HG02571 (cell line): ENCODE measurements around the gene PSMF1.

ENCODE experiments used
- ATAC-seq: cut with Tn5 transposase; IDR thresholded peaks from one replicate; pipeline ENCODE4 v1.9.1; 2021; ENCODE audit warnings: mild to moderate bottlenecking, moderate library complexity; ENCODE audit not compliant: unreplicated experiment

PSMF1 gene

DNA sequence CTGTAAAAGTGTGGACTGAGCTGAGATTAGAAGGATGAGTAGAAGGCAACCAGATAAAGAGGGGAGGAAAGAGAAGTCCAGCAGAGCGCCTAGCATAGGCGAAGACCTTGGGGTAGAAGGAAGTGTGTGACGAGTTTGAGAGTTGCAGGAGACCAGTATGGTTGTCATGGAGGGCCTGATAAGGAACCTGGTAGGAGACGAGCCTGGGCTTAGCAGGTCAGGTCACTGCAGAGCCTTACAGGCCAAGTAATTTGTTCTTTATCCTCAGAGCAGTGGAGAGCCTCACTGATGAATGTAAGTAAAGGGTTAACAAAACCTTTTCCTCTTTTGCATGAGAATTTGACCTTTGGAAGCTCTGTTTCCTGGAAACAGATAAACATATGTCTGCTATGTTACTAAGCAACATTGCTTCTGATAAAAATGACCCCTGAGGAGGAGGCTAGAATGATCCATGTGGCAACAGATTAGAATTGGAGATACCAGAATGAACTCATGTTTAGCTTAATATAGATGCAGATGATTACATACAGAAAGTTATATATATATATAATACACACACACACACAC lies 69.3 kb downstream of the PSMF1 start:
- ATAC-seq, result no peak

DNA sequence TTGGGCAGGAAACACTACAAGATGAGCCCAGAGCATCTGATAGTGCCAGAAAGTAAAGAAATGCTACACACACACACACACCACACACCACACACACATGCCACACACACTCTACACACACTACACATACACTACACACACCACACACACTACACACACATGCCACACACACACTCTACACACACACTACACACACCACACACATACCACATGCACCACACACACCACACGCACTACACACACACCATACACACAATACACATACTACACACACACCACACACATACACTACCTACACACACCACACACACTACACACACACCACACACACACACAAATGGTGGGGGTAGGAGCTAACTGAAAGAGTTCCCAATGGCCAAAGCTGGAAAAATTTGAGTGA lies 69.9 kb downstream of the PSMF1 start:
- no peak for ATAC-seq

DNA sequence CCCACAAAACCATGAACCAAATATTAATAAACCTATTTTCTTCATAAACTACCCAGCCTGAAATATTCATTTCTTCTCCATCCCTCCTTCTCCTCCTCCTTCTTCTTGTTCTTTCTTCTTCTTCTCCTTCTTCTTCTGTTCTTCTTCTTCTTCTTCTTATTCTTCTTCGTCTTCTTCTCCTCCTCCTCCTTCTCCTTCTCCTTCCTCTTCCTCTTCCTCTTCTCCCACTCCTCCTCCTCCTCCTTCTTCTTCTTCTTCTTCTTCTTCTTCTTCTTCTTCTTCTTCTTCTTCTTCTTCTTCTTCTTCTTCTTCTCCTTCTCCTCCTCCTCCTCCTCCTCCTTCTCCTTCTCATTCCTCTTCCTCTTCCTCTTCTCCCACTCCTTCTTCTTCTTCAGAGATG lies 71.4 kb downstream of the PSMF1 start:
- no peak for ATAC-seq

DNA sequence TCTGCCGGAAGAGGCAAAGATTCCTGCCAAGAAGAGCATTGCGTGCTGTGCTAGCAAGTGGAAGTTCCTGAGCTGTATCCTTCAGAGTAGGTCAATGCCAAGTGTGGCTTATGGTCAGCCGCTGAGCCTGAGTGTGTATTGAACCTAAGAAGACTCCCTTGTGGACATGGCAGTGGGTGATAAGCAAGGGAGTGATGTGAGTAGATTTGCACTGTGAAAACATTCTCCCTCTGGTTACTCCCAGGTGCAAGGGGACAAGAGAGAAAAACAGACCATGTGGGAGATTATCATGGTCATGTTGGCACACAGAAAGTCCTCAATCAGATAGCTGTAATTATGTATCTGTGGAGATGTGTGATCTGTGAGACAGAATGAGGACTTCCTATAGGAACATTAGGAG lies 72.4 kb downstream of the PSMF1 start:
- ATAC-seq, result no peak

DNA sequence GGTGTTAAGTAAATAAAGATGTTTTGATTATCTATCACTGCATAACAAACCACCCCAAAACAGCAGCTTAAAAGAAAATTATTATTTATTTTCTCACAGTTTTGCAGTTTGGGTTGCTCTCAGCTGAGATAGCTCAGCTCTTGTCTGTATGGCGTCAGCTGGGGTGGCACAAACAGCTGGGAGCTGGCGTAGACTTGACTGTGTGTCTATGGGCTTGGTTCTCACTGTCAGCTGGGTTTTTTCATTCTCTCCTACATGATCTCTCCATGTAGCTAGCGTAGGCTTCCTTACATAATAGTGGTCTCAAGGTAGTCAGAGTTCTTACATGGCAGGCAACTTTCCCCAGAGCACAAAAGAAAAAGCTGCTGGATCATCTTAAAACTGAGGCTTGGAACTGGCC lies 72.9 kb downstream of the PSMF1 start:
- ATAC-seq, result no peak

DNA sequence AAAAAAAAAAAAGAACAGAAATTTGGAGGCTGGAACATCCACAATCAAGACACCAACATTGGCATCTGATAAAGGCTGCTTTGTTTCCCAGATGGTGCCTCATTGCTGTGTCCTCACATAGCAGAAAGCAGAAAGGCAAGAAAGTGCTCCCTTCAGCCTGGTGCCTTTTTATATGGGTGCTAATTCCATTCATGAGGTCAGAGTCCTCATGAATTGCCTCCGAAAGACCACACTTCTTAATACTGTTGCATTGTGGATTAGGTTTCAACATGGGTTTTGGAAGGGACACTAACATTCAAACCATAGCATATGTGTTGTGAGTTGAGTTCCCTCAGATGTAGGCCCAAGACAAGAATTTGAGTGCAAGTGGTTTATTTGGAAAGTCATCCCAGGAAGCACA lies 76.8 kb downstream of the PSMF1 start:
- ATAC-seq, result no peak

DNA sequence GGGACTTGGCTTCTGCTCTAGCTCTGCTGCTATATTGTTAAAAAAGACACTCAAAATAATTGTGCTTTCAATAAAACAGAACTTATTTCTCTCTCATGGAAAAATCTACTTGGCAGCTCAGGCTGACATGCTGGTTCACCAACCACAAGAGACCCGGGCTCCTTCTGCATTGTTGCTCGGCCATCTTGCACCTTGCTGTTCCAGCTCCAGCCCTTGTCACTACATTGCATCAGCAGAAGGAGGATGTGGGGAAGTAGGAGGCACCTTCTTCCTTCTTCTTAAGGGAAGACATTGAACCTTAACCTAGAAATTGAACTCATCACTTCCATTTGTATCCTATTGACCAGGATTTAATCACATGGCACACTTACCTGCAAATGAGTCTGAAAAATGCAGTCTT lies 78.2 kb downstream of the PSMF1 start:
- ATAC-seq, result no peak

DNA sequence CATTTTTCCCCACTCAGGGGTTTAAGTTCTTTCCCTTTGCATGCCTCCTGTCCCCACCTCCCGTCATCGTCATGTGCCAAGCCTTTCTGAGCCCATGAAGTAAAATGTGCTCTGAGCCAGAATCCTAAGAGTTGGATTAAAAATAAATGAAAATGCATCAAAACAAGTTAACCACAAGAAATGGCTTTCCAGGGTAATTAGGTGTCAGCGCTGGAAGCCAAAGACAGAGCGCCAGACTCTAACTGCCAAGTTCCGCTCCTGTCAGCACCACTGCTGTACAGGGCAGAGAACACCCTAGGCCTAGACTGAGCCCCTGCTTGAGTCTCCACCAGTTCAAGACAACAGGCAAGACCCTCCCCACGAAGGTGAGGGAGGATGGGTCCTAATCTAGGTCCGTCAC lies 79.4 kb downstream of the PSMF1 start:
- no peak for ATAC-seq

DNA sequence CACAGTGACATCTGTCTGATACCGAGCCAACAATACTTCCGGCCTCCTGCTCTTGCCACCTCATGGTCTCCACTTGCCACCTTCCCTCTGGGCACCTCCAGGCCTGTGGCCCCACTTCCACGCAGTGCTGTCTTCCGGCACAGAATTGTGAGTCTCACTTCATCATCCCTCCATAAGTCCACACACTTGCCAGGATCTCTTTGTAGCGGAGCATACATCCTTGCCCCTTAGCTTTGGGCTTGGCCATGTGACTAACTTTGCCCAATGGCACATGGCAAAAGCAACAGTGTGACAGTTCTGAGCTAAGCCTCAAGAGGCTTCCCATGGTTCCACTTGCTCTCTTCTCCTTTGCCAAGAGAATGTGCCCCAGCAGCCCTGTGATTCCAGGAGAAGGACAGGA lies 80.3 kb downstream of the PSMF1 start:
- ATAC-seq, result no peak

DNA sequence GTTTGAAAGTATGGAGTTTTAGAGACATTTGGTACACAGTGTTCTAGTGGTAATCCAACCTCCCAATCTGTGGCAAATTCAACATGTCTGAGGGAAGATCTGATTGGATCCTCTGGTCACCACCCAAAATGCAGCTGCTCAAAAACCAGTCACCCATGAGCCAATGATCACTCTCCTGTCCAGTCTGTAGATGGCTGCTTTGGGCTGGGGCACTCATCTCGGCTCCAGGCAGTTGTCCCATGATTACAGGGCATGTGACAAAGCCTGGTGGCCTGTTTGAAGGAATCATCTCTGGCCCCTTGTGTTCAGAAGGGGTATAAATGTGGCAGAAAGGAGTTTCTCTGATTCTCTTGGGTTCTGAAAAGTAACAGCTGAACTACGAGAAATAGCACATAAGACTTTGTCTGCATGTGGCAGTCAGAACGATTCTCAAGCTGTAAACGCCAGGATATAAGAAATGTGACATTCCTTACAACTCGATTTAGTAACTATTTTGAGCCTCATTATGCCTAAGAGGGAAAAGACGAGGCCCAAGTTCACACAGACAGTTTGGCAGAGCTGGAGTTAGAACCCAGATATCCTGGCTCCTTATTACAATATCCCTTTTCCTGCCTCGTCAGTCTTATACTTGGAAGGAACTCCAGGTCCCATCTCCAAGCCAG lies 80.9 kb downstream of the PSMF1 start:
- ATAC-seq, result no peak

DNA sequence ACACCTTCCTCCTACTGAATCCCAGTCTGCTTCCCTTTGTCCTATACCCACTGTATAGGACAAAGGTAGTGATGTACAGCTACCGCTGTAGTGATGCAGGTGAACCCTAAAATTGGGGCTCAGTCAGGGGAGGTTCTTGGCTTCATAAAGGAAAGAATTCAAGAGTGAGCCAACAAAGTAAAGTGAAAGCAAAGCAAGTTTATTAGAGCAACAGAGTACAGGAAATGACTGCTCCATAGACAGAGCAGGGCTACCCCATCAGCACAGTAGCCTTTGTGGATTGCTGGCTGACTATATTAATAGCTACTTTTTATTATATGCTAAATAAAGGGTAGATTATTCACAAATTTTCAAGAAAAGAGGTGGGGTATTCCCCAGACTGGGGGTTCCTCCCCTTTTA lies 81.6 kb downstream of the PSMF1 start:
- no peak for ATAC-seq

DNA sequence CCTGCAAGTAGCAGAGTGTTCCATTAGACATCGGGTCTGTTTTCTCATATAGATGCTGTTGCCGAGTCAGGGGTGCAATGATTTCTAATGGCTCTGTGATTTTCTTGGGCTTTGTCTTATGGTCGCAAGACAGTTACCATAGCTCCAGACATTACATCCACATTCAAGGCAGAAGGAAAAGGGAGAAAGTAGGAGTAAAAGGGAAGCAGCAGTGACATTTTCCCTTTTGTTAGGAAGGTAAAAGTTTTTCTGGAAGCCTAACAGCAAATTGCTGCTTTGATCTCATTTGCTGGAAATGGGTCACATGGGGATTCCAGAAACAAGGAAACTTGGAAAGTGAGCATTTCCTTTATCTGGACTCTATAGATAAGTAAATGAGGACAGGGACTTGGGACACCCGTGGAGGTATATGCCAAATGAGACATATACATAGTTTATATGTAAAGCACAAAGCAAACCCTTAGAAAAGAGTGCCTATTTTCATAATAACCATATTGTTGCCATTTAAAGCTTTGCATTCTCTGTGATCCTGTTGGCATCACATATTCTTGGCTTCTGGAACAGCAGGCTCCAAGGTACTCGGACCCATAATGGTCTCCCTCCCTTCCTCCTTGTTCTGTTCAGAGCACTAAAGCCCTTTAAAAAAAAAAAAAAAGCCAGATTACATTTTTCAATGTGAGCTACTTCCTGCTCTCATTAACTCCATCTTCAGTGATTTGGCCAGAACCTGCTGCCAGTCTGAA lies 84.5 kb downstream of the PSMF1 start, which contains the start of gene C20orf202:
Gene C20orf202, plus strand, starts transcription at position 693 of the 743 bp plus-strand sequence. CDS start 132 bp downstream, outside the sequence.
- no peak for ATAC-seq

DNA sequence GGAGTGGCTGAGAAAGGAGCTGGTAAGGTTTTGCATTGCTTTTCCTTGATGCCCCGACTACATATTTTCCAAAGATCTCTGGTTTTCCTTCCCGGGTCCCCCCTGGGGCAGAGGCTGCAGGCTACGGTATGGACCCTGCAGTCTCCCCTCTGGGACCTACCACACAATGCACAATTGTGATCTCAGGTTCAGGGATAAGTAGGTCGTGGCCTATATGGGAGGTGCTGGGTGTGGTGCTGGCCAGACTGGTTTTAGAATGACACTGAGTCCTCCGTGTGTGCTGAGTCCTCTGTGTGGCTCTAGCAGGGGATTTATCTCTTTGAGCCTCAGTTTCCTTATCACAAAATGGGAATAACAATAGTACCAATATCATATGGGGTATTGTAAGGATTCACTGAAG lies 85.2 kb downstream of the PSMF1 start:
- no peak for ATAC-seq

DNA sequence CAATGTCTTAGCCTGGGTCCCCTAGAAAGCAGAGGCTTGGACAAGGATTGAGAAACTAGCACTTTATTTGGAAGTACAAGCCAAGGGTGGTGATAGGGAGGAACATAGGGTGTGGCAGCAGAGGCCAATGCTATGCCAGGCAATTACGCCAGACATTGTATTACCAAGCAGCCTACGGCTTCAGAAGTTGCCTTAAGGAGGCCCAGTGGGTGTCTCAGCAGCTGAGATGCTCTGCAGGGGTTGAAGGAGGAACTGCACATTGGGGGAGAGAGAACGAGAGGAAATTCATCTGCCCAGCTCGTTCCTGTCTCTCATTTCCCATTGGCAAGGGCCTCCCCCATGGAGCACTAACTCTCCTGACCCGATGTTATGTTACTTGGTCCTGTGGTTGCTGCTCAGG lies 85.7 kb downstream of the PSMF1 start:
- ATAC-seq, result no peak

DNA sequence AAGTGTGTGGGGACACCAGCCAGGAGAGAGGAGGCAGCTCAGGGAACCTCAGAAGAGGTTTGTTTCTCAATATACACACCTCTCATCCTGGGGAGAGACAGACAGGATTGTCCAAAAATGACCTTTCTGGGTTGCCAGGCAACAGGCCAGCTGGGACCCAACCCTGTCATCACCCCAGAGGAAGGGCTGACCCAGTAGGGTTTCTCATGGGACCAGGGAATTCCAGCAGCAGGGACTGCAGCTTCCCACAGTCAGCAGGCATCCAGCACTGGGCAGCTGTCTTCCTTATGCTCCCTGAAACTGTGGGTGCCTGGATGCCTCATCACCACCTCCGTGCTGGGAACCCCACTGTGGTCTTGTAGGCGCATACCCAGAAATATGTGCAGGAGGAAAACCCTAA lies 86.2 kb downstream of the PSMF1 start:
- no peak for ATAC-seq

DNA sequence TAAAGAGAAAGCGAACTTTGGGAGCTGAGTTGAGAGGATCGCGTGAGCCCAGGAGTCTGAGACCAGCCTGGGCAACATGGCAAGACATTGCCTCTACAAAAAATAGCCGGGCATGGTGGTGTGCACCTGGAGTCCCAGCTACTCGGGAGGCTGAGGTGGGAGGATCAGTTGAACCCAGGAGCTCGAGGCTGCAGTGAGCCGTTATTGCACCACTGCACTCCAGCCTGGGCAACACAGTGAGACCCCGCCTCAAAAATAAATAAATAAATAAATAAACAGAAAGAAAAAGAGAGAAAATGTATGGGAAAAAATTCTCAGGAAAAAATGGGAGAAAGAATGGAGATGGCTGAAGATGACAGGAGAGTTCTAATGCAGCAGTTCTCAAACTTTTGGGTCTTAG lies 87.4 kb downstream of the PSMF1 start:
- no peak for ATAC-seq

DNA sequence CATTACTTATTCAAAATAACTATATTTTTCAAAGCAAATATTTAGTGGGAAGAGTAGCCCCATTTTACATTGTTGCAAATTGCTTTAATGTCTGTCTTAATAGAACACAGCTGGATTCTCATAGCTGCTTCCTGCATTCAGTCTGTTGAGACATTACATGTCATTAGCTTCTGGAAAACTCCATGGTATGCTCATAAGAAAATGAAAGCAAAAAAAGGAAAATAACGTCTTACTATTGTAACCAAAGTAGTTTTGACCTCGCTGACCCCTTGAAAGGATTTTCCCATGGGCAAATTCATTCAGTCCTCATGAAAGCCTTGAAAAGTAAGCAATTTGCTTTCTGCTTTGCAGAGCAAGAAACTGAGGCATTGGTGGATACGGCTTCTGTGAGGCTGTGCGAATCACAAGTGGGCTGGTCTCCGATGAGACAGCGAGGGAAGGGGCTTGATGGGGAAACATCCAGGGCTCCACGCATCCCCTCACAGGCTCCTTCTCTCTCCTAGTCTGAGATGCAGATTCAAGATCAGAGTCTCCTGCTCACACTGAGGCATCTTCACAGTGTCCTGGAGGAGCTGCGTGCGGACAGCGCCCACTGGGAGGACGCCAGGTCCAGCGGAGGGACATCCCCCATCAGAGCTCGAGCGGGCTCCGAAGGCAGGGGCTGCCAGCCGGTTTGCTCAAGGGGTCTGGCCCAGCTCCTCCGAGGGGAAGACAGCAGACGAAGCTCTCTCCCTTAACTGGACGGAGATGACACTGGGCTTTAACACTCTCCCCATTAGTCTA lies 88.2 kb downstream of the PSMF1 start:
- ATAC-seq, result no peak

DNA sequence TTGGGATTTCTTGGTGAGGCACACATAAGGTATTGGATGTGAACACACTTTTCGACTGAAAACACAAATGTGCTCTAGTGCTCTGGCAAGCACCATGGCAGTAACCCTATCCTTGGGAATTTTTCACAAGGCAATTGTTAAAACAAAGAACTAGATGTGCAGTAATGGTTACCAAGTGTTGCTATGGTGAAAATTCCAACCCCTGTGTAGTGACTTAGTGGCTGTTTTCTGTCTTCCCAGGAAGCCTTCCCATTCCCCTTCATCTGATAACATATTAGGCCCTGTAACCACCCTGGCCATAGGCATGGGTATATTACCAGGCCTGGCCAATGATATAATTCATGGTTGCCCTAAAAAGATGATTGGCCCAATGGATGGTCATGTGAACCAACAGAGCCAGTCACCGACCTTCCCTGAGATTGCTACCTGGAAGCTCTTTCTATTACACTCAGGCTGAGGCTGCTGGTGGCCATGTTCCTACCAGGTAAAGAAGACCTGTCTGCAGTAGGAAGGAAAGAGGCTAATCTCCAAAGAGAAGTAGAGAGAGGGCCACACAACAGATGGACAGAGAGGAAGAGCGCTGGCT lies 89.0 kb downstream of the PSMF1 start:
- no peak for ATAC-seq

DNA sequence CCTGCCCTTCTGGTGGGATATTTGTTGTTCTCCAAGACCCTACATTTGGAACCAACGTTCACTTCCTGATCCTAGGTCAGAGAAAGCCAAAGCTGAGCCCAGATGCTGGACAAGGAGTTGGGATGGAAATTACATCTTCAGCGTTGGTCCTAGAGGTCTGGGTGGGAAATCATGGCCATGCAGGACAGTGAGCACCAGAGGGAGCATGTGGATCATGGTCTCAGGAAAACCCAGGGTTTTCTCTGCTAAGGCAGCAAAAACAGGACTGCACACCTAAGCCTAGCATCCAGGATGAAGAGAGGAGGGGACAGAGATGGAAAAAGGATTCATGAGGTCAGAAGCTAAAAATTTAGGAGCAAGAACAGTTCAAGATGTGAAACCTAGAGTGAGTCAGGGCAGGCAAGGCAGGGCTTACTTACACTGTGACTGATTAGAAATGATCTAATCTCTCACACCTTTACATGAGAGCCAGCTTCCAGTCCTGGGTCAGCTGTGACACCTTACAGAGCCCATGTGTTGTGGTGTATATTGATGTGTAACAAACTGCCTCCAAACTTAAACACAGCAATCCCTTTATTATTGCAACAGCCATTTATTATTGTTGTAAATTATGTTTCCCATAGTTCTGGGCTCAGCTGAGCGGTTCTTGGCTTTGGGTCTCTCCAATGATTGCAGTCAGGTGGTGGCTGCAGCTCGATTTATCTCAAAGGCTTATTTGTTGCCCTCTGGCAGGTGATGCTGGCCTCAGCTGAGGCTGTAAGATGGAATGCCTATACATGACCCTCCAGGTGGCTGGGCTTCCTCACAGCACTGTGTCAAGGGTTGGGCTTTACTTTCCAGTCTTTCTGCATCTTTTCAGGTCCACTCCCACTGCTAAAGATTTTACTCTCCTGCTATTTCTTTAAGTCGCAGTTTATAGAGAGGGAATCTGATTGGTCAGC lies 91.3 kb downstream of the PSMF1 start:
- ATAC-seq, result no peak

DNA sequence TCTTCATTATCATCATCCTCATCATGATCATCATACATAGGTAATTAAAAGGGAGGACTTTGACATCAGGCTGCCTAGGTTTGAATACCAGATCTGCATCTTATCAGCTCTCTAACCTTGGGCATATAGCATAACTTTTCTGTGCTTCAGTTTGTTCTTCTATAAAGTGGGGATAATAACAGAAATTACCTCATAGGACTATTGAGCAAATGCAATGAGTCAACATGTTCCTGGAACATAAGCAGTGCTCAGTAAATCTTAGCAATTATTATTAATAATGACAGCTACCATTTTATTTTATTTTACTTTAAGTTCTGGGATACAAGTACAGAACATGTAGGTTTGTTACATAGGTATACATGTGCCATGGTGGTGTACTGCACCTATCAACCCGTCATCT lies 92.1 kb downstream of the PSMF1 start:
- ATAC-seq, result no peak
